ENCODE results near the gene KLRD1. TPM values are rescaled to one million over a fixed set of nuclear protein-coding genes. Genes with fewer than 3 reads are reported as not detected.
"Not testable (repeated sequence)": the region's sequence is repeated elsewhere in the genome, so short reads cannot be mapped to it uniquely, and the experiment has no call there.

KLRD1 gene
- total and polyA plus RNA-seq, 10 donors, result 1.7 to 60.3 (median 29.0) TPM

- no peak overlapping the region for H3K27ac ChIP-seq
- H3K27me3 ChIP-seq (replicated peaks in 1 of 7), result no peaks in the 10 kb centered on the region
- intact Hi-C loops (cut with DNase I; ENCODE audit: low total_unique reads), result loop anchor here (5.0 kb wide), 1 partner anchor 341 kb away; the partner anchor contains the start of gene STYK1
- 43 to 51% (median 47%) methylated on average over 2 of the region's 2 CpGs for WGBS, 5 donors
- H3K4me3 ChIP-seq, result no peak overlapping the region
- no peaks in the 10 kb centered on the region for H3K4me1 ChIP-seq
- TF ChIP-seq POLR2AphosphoS5 (IDR thresholded peaks at IDR 0.05) (no peak), CTCF (IDR thresholded peaks at IDR 0.05 in 8 of 11, conservative IDR thresholded peaks at IDR 0.05 in 3 of 11) (peak; percentile 21 to 74 (median 59)), POLR2A (IDR thresholded peaks at IDR 0.05) (no peak)
- H3K36me3 ChIP-seq, result no peaks in the 10 kb centered on the region
- DNase-seq, result no peak
- H3K9me3 ChIP-seq, result peaks cover 0 to 6% (median 4%) of the 10 kb centered on the region in 8 donors
Measured at GRCh38 chr12:10331642-10332239, 24.1 kb downstream of the KLRD1 start.

GRCh38 chr12:10336196-10336595 is 28.5 kb downstream of the KLRD1 start:
- 54 to 78% (median 73%) methylated on average over 4 of the region's 4 CpGs for WGBS, 5 donors
- DNase-seq; H3K4me3 ChIP-seq; intact Hi-C loops (cut with DNase I; ENCODE audit: low total_unique reads); H3K36me3 ChIP-seq; H3K4me1 ChIP-seq; H3K9me3 ChIP-seq; H3K27ac ChIP-seq; H3K27me3 ChIP-seq (replicated peaks in 1 of 7): not testable (repeated sequence)

- H3K27ac ChIP-seq; H3K9me3 ChIP-seq; H3K36me3 ChIP-seq; H3K4me1 ChIP-seq; intact Hi-C loops (cut with DNase I; ENCODE audit: low total_unique reads); DNase-seq; H3K27me3 ChIP-seq (replicated peaks in 1 of 7); H3K4me3 ChIP-seq: not testable (repeated sequence)
- WGBS, 5 donors, result 78 to 93% (median 91%) methylated on average over 4 of the region's 4 CpGs
Measured at GRCh38 chr12:10338470-10338869, 30.8 kb downstream of the KLRD1 start.

- 66 to 78% (median 74%) methylated on average over 9 of the region's 9 CpGs for WGBS, 5 donors
- intact Hi-C loops (cut with DNase I; ENCODE audit: low total_unique reads), result no loop called here
- Histone ChIP-seq H3K27me3 (replicated peaks in 1 of 7) (no peaks in the 10 kb centered on the region), H3K27ac (no peak overlapping the region), H3K9me3 (no peaks in the 10 kb centered on the region), H3K36me3 (no peaks in the 10 kb centered on the region), H3K4me1 (peaks cover 0 to 6% (median 0%) of the 10 kb centered on the region in 6 donors), H3K4me3 (no peak overlapping the region)
- no peak for DNase-seq
- TF ChIP-seq POLR2A (IDR thresholded peaks at IDR 0.05) (no peak), CTCF (IDR thresholded peaks at IDR 0.05 in 8 of 11, conservative IDR thresholded peaks at IDR 0.05 in 3 of 11) (no peak)
Measured at GRCh38 chr12:10339053-10339840, 31.6 kb downstream of the KLRD1 start.

- WGBS, 5 donors, result 83 to 97% (median 85%) methylated on average over 2 of the region's 2 CpGs
- H3K27me3 ChIP-seq (replicated peaks in 1 of 7); H3K4me3 ChIP-seq; H3K9me3 ChIP-seq; H3K4me1 ChIP-seq; H3K27ac ChIP-seq; intact Hi-C loops (cut with DNase I; ENCODE audit: low total_unique reads); DNase-seq; H3K36me3 ChIP-seq: not testable (repeated sequence)
Measured at GRCh38 chr12:10340946-10341345, 33.3 kb downstream of the KLRD1 start.
